Lower leg skin (tissue), 4 donors: ENCODE measurements around the gene IGSF8. TPM values are rescaled to one million over a fixed set of nuclear protein-coding genes. Genes with fewer than 3 reads are reported as not detected.
A peak's percentile ranks its signal among the peaks of the same experiment; 100 is the strongest.

Experiments used
- DNase-seq, 2 donors: peaks; one replicate each; pipeline ENCODE4 v3.0.0-alpha.2; 2019; ENCODE audit warnings: low spot score in 2 of 2
- H3K4me3 ChIP-seq: fragments of 200-600 bp; sonication (generic); 2 replicates; pipeline ENCODE4 v1.5.1; 2017; ENCODE audit warnings: mild to moderate bottlenecking, low read depth; ENCODE audit not compliant: poor library complexity, severe bottlenecking
- POLR2A ChIP-seq, 2 donors: fragments of 450-650 bp; IDR thresholded peaks; one replicate each; pipeline ENCODE4 v1.6.1; 2016 to 2017; ENCODE audit warnings: antibody characterized with exemption in 2 of 2, mild to moderate bottlenecking in 1 of 2, moderate library complexity in 1 of 2
- WGBS, 2 donors: methylation state at CpG; one replicate each; pipeline ENCODE4 v1.1.5; 2018; 5-methylcytosine and 5-hydroxymethylcytosine counted together
- intact Hi-C: fragments of 100-400 bp; cut with DNase I; formaldehyde crosslinking; loops from one replicate; pipeline ENCODE4 v1.15.0; 2023; ENCODE audit warnings: low total_unique reads
- total RNA-seq, 4 donors: library from RNA; depleted of rRNA; stranded (reverse); fragments of >200 nt; gene quantifications; one replicate each; pipeline ENCODE4 v1.1.0, GENCODE V29; 2016
- TF ChIP-seq, protein P1 (sequence below), 3 donors: fragments of 450-650 bp; IDR thresholded peaks; one replicate each; pipeline ENCODE4 v1.5.1; 2016; ENCODE audit warnings: antibody characterized with exemption in 3 of 3, mild to moderate bottlenecking in 3 of 3, moderate library complexity in 2 of 3

IGSF8 gene
- total RNA-seq, 4 donors from 2014 or later = 44.5 to 74.5 (median 54.9) TPM

DNA sequence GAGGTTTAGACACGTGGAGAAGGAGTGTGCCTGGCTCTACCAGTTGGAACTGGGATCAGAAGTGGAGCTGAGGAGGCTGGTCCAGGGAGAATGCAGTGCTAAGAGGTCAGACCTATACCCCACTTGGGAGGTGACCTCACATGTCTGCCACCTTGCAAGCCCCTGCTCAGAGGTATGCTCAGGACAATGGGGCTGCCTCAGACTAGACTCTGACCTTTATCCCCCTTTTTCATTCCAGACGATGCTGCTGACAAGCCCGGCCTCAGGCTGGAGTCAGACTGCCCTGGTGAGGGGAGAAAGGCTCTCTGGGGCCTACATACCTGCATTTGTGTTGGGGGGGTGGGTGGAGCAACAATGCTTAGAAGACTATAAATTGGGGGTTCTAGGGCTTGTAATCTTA lies 33.7 kb downstream of the IGSF8 start:
- DNase-seq = no peak
- 59 to 77% methylated on average over 3 of the region's 3 CpGs for WGBS, 2 donors
- no peak for TF ChIP-seq POLR2A (IDR thresholded peaks at IDR 0.05)
- TF ChIP-seq, protein P1, sequence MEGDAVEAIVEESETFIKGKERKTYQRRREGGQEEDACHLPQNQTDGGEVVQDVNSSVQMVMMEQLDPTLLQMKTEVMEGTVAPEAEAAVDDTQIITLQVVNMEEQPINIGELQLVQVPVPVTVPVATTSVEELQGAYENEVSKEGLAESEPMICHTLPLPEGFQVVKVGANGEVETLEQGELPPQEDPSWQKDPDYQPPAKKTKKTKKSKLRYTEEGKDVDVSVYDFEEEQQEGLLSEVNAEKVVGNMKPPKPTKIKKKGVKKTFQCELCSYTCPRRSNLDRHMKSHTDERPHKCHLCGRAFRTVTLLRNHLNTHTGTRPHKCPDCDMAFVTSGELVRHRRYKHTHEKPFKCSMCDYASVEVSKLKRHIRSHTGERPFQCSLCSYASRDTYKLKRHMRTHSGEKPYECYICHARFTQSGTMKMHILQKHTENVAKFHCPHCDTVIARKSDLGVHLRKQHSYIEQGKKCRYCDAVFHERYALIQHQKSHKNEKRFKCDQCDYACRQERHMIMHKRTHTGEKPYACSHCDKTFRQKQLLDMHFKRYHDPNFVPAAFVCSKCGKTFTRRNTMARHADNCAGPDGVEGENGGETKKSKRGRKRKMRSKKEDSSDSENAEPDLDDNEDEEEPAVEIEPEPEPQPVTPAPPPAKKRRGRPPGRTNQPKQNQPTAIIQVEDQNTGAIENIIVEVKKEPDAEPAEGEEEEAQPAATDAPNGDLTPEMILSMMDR (IDR thresholded peaks at IDR 0.05) = no peak
- H3K4me3 ChIP-seq = no peak overlapping the region
- intact Hi-C loops = no loop called here

DNA sequence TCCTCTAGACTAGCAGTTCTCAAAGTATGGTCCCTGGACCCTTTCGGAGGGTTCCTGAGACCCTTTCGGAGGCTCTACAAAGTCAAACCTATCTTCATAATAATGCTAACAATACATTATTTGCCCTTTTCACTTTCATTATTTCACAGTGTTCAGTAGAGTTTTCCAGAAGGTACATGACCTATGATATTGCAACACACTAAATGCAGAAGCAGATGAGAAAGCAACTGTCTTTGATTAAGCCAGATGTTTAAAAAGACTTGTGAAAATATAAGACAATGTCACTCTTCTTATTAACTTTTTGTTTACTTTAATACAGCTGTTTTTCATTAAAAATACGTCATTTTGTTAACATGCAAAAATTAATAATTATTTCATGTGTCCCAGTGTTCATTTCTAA lies 34.3 kb downstream of the IGSF8 start:
- TF ChIP-seq, protein P1 (IDR thresholded peaks at IDR 0.05) = no peak
- no peak for TF ChIP-seq POLR2A (IDR thresholded peaks at IDR 0.05)
- WGBS, 2 donors = 78 to 82% methylated on average over 3 of the region's 3 CpGs
- no peak overlapping the region for H3K4me3 ChIP-seq
- intact Hi-C loops = no loop called here
- DNase-seq = peak in 1 of 2 donors; percentile 7

DNA sequence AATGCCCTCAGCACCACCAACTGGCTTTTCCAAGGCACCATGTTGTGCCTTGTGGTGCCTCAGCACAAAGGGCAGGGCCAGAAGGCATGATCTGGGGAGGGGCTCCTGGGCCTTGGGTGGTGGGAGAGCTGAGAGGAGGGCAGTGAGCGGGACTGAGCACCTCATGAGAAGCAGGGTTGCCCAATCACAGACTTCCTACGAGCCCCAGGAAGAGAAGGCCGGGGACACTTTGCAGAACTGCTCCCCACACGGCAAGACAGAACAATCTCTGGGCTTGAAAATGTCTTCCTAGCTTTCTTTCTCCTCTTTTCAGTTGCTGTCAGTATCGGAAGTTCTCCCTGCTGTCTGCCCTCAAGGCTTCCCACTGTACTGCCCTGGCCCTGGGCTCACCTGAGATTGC lies 35.2 kb downstream of the IGSF8 start:
- DNase-seq = no peak
- no peak for TF ChIP-seq POLR2A (IDR thresholded peaks at IDR 0.05)
- TF ChIP-seq, protein P1 (IDR thresholded peaks at IDR 0.05) = no peak
- WGBS, 2 donors = 85 to 96% methylated on average over 5 of the region's 5 CpGs
- intact Hi-C loops = no loop called here
- H3K4me3 ChIP-seq = no peak overlapping the region

DNA sequence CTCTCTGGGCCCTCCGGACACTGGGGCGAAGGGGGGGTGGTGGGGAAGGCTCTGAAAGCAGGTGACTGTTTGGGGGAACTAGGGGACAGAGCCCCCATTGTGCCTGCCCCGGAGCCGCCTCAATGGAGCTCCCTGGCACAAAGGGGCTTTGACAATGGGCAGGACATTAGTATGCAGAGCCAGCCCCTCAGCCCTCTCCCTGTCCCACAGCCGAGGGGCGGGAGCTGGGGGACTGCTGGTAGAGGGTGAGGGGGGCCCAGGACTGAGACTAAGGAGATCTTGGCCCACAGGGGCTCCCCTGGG lies 36.2 kb downstream of the IGSF8 start:
- intact Hi-C loops = no loop called here
- DNase-seq = no peak
- WGBS, 2 donors = 79 to 90% methylated on average over 3 to 6 of the region's 6 CpGs
- no peak for TF ChIP-seq POLR2A (IDR thresholded peaks at IDR 0.05)
- TF ChIP-seq, protein P1 (IDR thresholded peaks at IDR 0.05) = no peak
- no peak overlapping the region for H3K4me3 ChIP-seq

DNA sequence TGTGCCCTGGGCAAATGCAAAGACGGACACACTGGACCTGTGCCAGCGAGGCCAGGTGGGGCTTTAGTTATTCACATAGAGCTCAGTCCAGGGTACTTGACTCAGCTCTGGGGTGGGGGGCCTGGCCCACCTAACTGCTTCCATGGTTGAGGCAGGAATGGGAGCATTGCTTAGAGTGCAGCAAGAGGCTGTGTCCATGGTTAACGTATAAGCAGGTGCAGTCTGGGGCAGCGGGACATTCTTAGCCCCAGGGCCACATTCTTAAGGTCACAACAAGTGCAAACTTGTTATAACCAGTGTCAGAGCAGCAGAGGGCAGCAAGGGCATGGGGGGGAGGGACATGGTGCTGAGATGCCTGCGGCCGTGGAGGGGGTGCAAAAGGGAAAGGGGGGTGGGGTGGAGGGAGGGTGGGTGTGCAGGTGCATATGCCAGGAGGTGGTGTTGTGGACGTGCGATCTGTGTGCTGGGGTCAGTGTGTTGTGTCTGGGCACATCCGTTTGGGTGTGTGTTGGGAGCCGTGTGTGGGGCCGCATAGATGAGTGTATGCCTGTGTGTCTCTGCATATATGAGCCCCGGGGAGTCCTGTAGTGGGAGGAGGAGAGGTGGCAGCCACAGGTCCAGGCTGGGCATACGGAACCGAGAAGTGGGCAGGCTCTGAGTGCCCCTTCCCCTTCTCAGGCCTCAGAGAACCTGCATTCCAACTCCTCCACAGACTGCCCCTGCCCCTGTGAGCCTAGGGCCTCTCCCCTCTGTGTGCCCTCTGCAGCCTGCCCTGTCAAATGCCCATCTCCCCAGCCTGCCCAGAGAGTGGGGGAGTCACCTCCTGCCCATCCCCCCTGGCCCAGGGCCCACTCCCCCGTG lies 36.8 kb downstream of the IGSF8 start:
- intact Hi-C loops = no loop called here

More for the DNA sequence above, 36.8 kb downstream of the IGSF8 start:
- 37 to 39% methylated on average over 14 to 15 of the region's 15 CpGs for WGBS, 2 donors
- DNase-seq = no peak
- TF ChIP-seq, protein P1 (IDR thresholded peaks at IDR 0.05) = no peak
- TF ChIP-seq POLR2A (IDR thresholded peaks at IDR 0.05) = no peak
- H3K4me3 ChIP-seq = no peak overlapping the region
